GM23338 (cell line): Measurements from ENCODE around the gene RAD50. TPM values are rescaled to one million over a fixed set of nuclear protein-coding genes. Genes with fewer than 3 reads are reported as not detected.

ENCODE experiments used
- ATAC-seq: fragments of 200-7000 bp; cut with Tn5 transposase; 3 replicates; pipeline ENCODE4 v1.9.1; 2020
- DNase-seq: peaks from one replicate; pipeline ENCODE4 v3.0.0-alpha.2; 2015; ENCODE audit warnings: low spot score
- H2AFZ ChIP-seq: fragments of 200-600 bp; sonication (generic); 2 replicates; pipeline ENCODE4 v1.8.0; 2016; ENCODE audit warnings: antibody characterized with exemption, mild to moderate bottlenecking, moderate library complexity
- H3F3A ChIP-seq: fragments of 200-600 bp; sonication (generic); replicated peaks from 2 replicates; pipeline ENCODE4 v1.8.0; 2017; ENCODE audit warnings: antibody characterized with exemption, mixed run types, low read depth
- H3K27ac ChIP-seq: fragments of 200-600 bp; sonication (generic); 2 replicates; pipeline ENCODE4 v1.6.1; 2016; ENCODE audit warnings: low read depth
- H3K27me3 ChIP-seq: fragments of 200-600 bp; sonication (generic); 2 replicates; pipeline ENCODE4 v1.8.0; 2016; ENCODE audit warnings: mild to moderate bottlenecking, mixed run types, moderate library complexity; ENCODE audit not compliant: insufficient read depth
- H3K36me3 ChIP-seq: fragments of 200-600 bp; sonication (generic); 2 replicates; pipeline ENCODE4 v1.8.0; 2016; ENCODE audit warnings: mild to moderate bottlenecking; ENCODE audit not compliant: insufficient read depth
- H3K4me1 ChIP-seq: fragments of 200-600 bp; sonication (generic); 2 replicates; pipeline ENCODE4 v1.8.0; 2016; ENCODE audit warnings: mild to moderate bottlenecking, moderate library complexity; ENCODE audit not compliant: insufficient read depth
- H3K4me2 ChIP-seq: fragments of 200-600 bp; sonication (generic); 2 replicates; pipeline ENCODE4 v1.7.1; 2017; ENCODE audit warnings: mixed run types
- H3K4me3 ChIP-seq: fragments of 200-600 bp; sonication (generic); 2 replicates; pipeline ENCODE4 v1.6.1; 2016; ENCODE audit warnings: mixed run types
- H3K79me2 ChIP-seq: fragments of 200-600 bp; sonication (generic); replicated peaks from 2 replicates; pipeline ENCODE4 v1.8.0; 2017; ENCODE audit warnings: mild to moderate bottlenecking; ENCODE audit not compliant: insufficient read depth
- H3K9me2 ChIP-seq: fragments of 200-600 bp; sonication (generic); 2 replicates; pipeline ENCODE4 v1.8.0; 2017; ENCODE audit not compliant: insufficient read depth
- H4K20me1 ChIP-seq: fragments of 200-600 bp; sonication (generic); replicated peaks from 2 replicates; pipeline ENCODE4 v1.8.0; 2017; ENCODE audit warnings: mild to moderate bottlenecking; ENCODE audit not compliant: insufficient read depth
- H3K27ac Mint-ChIP-seq: 2 replicates; pipeline ENCODE4 v1.8.0; 2020; ENCODE audit warnings: inconsistent platforms, mild to moderate bottlenecking, moderate library complexity, mixed read lengths
- H3K27me3 Mint-ChIP-seq: 3 replicates; pipeline ENCODE4 v1.8.0; 2022; ENCODE audit warnings: low read depth, mild to moderate bottlenecking, moderate library complexity, mixed read lengths, inconsistent platforms; ENCODE audit not compliant: insufficient read depth, poor library complexity
- H3K36me3 Mint-ChIP-seq: 3 replicates; pipeline ENCODE4 v1.8.0; 2021; ENCODE audit warnings: low read depth, mild to moderate bottlenecking, inconsistent platforms, moderate library complexity, mixed read lengths
- H3K4me1 Mint-ChIP-seq: 3 replicates; pipeline ENCODE4 v1.8.0; 2020; ENCODE audit warnings: mild to moderate bottlenecking, inconsistent platforms, mixed read lengths
- H3K4me3 Mint-ChIP-seq: 3 replicates; pipeline ENCODE4 v1.8.0; 2021; ENCODE audit warnings: moderate library complexity, mild to moderate bottlenecking, inconsistent platforms, mixed read lengths
- H3K9me3 Mint-ChIP-seq: 3 replicates; pipeline ENCODE4 v1.8.0; 2020; ENCODE audit warnings: moderate library complexity, mild to moderate bottlenecking, inconsistent platforms, mixed read lengths
- CREB1 ChIP-seq: fragments of 250-450 bp; sonication (Bioruptor Pico); IDR thresholded peaks from 2 replicates; pipeline ENCODE4 v1.5.0; 2020; ENCODE audit warnings: low read depth, mild to moderate bottlenecking, moderate library complexity
- CTCF ChIP-seq, 2 experiments: fragments of 200-600 bp in 1 of 2; sonication (generic) in 1 of 2; conservative IDR thresholded peaks; 2 replicates each; pipeline versions ENCODE4 v1.5.1 to v1.6.1; 2016 to 2017; ENCODE audit warnings: antibody characterized with exemption in 2 of 2, low read depth in 2 of 2, mild to moderate bottlenecking in 2 of 2, moderate library complexity in 1 of 2
- ETS1 ChIP-seq: IDR thresholded peaks from 2 replicates; pipeline ENCODE4 v1.6.1; 2016; ENCODE audit warnings: antibody characterized with exemption
- EZH2phosphoT487 ChIP-seq: fragments of 200-600 bp; sonication (generic); IDR thresholded peaks from one replicate; pipeline ENCODE4 v1.8.1; 2018; ENCODE audit warnings: antibody characterized with exemption; ENCODE audit not compliant: unreplicated experiment
- JUNB ChIP-seq: IDR thresholded peaks from one replicate; pipeline ENCODE4 v1.6.1; 2016; ENCODE audit warnings: antibody characterized with exemption; ENCODE audit not compliant: unreplicated experiment
- NANOG ChIP-seq: IDR thresholded peaks from 2 replicates; pipeline ENCODE4 v1.6.1; 2016; ENCODE audit warnings: antibody characterized with exemption, borderline replicate concordance
- POLR2AphosphoS5 ChIP-seq: IDR thresholded peaks from 2 replicates; pipeline ENCODE4 v1.6.1; 2016; ENCODE audit warnings: antibody characterized with exemption, low read depth
- REST ChIP-seq: IDR thresholded peaks from one replicate; pipeline ENCODE4 v1.6.1; 2018; ENCODE audit warnings: antibody characterized with exemption; ENCODE audit not compliant: unreplicated experiment
- ZNF114 ChIP-seq: fragments of 250-450 bp; sonication (Bioruptor Pico); IDR thresholded peaks from 2 replicates; pipeline ENCODE4 v1.5.0; 2020; ENCODE audit warnings: mild to moderate bottlenecking, moderate library complexity
- polyA plus RNA-seq: library from polyadenylated mRNA; unstranded; fragments of >200 nt; fragmentation: Nextera tagmentation; extraction: Ambion mirVana; gene quantifications from 2 replicates; pipeline ENCODE4 v1.2.1, GENCODE V29; 2016
- total RNA-seq: library from RNA; depleted of rRNA; stranded (reverse); fragments of >200 nt; shearing (Covaris generic); gene quantifications from 2 replicates; pipeline ENCODE4 v1.2.3, GENCODE V29; 2014

The RAD50 gene
- total and polyA plus RNA-seq, 2 experiments from 2014 or later = 27.0 to 52.2 TPM

GRCh38 chr5:132540149-132540548 lies 16.6 kb upstream of the RAD50 start:
- no peaks in the 10 kb centered on the region; the same call in 2 of the 3 replicates for H3K9me3 Mint-ChIP-seq
- H4K20me1 ChIP-seq = no peaks in the 10 kb centered on the region

GRCh38 chr5:132540764-132541163 lies 16.0 kb upstream of the RAD50 start:
- Histone ChIP-seq H3K4me3 (no peak overlapping the region), H3K79me2 (no peaks in the 10 kb centered on the region), H3F3A (no peaks in the 10 kb centered on the region), H2AFZ (0 out of 2 replicates have a peak overlapping the region, but pooled peaks have one; percentile 52), H3K27ac (no peak overlapping the region), H3K4me1 (no peaks in the 10 kb centered on the region), H3K9me2 (no peaks in the 10 kb centered on the region), H3K27me3 (no peaks in the 10 kb centered on the region), H3K36me3 (no peaks in the 10 kb centered on the region), H4K20me1 (no peaks in the 10 kb centered on the region), H3K4me2 (no peak overlapping the region)
- no peaks in the 10 kb centered on the region for H3K36me3 Mint-ChIP-seq
- no peak overlapping the region for H3K4me3 Mint-ChIP-seq
- peaks cover 2% of the 10 kb centered on the region for H3K27me3 Mint-ChIP-seq
- H3K4me1 Mint-ChIP-seq = peaks cover 6% of the 10 kb centered on the region; the same call in 2 of the 3 replicates
- peak; percentile 9 for DNase-seq
- H3K9me3 Mint-ChIP-seq = no peaks in the 10 kb centered on the region
- peak; percentile 85 for ATAC-seq
- no peak overlapping the region; the same call in 1 of the 2 replicates for H3K27ac Mint-ChIP-seq
- TF ChIP-seq ZNF114 (CRISPR knock-in tag) (no peak), CTCF (conservative IDR thresholded peaks at IDR 0.05; ENCODE audit: low read depth in 2 of 2) (no peak), EZH2phosphoT487 (no peak), POLR2AphosphoS5 (no peak), REST (no peak), JUNB (no peak), NANOG (no peak), CREB1 (CRISPR knock-in tag) (no peak), ETS1 (no peak)

More at GRCh38 chr5:132540149-132540548, 16.6 kb upstream of the RAD50 start:
- no peak for DNase-seq
- no peak overlapping the region for H3K4me3 ChIP-seq
- H3K4me3 Mint-ChIP-seq = no peak overlapping the region
- H2AFZ ChIP-seq = peak overlapping the region; percentile 59; the same call in 1 of the 2 replicates
- peaks cover 6% of the 10 kb centered on the region; the same call in 2 of the 3 replicates for H3K4me1 Mint-ChIP-seq
- no peaks in the 10 kb centered on the region for H3K36me3 ChIP-seq
- no peak overlapping the region for H3K27ac ChIP-seq
- no peak overlapping the region for H3K27ac Mint-ChIP-seq
- no peaks in the 10 kb centered on the region for H3K27me3 Mint-ChIP-seq
- H3K9me2 ChIP-seq = no peaks in the 10 kb centered on the region
- TF ChIP-seq ZNF114 (CRISPR knock-in tag) = no peak
- ATAC-seq = no peak
- no peaks in the 10 kb centered on the region for H3K4me1 ChIP-seq
- no peak overlapping the region for H3K4me2 ChIP-seq
- no peaks in the 10 kb centered on the region for H3K79me2 ChIP-seq
- no peaks in the 10 kb centered on the region for H3K27me3 ChIP-seq
- H3F3A ChIP-seq = no peaks in the 10 kb centered on the region
- H3K36me3 Mint-ChIP-seq = no peaks in the 10 kb centered on the region
